ENCODE results near the gene EDN2. TPM values are rescaled to one million over a fixed set of nuclear protein-coding genes. Genes with fewer than 3 reads are reported as not detected.

The EDN2 gene
- total RNA-seq, 1 donor from 2014 or later: not detected

DNA sequence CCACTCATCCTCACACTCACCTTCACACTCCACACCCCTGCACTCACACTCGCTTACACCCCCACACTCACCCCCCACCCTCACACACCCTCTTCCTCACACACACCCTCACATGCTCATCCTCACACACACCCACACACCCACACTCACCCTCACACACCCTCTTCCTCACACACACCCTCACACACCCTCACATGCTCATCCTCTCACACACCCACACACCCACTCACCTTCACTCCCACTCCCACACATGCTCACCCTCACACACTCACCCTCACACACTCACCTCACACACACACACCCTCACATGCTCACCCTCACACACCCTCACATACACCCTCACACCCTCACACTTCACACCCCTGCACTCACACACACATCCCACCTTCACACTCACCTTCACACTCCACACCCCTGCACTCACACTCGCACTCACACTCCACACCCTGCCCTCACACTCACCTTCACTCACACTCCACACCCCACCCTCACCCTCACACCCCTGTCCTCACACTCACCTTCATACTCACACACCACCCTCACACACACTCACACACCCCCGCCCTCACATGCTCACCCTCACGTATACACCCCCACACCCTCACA lies 42.6 kb upstream of the EDN2 start:
- H3K36me3 Mint-ChIP-seq (ENCODE audit: unreplicated experiment): peaks cover 6% of the 10 kb centered on the region
- TF ChIP-seq, protein P1, sequence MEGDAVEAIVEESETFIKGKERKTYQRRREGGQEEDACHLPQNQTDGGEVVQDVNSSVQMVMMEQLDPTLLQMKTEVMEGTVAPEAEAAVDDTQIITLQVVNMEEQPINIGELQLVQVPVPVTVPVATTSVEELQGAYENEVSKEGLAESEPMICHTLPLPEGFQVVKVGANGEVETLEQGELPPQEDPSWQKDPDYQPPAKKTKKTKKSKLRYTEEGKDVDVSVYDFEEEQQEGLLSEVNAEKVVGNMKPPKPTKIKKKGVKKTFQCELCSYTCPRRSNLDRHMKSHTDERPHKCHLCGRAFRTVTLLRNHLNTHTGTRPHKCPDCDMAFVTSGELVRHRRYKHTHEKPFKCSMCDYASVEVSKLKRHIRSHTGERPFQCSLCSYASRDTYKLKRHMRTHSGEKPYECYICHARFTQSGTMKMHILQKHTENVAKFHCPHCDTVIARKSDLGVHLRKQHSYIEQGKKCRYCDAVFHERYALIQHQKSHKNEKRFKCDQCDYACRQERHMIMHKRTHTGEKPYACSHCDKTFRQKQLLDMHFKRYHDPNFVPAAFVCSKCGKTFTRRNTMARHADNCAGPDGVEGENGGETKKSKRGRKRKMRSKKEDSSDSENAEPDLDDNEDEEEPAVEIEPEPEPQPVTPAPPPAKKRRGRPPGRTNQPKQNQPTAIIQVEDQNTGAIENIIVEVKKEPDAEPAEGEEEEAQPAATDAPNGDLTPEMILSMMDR (IDR thresholded peaks at IDR 0.05; ENCODE audit: partially characterized antibody, unreplicated experiment): no peak
- no peak overlapping the region for H3K27ac Mint-ChIP-seq (ENCODE audit: unreplicated experiment)
- peaks cover 13% of the 10 kb centered on the region for H3K9me3 Mint-ChIP-seq (ENCODE audit: unreplicated experiment)
- no peak overlapping the region for H3K4me3 Mint-ChIP-seq (ENCODE audit: unreplicated experiment)
- DNase-seq: no peak
- peaks cover 15% of the 10 kb centered on the region for H3K27me3 Mint-ChIP-seq (ENCODE audit: unreplicated experiment)
- H3K4me1 Mint-ChIP-seq (ENCODE audit: low read depth, unreplicated experiment): no peaks in the 10 kb centered on the region

DNA sequence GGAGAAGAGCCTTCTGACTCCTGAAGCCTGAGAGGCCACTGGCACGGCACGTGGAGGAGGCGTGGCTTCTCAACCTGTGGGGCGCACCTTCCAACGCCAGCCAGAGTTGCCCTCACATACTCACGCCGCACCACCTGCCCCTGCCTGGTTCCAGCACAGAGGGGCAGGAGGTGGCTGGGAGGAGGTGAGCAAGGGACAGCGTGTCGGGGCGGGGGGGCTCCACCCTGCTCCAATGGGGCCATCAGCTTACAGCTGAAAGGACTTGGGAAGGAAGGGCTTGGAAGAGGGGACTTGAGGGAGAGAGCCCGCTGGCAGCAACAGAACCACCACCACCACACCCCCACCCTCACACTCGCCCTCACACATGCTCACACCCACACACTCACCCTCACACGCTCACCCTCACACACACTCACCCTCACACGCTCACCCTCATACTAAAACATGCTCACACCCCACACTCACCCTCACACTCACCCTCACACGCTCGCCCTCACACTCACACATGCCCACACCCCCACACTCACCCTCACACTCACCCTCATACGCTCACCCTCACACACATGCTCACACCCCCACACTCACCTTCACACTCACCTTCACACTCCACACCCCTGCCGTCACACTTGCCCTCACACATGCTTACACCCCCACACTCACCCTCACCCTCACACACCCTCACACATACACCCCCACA lies 41.6 kb upstream of the EDN2 start:
- Mint-ChIP-seq H3K4me3 (ENCODE audit: unreplicated experiment) (no peak overlapping the region), H3K27ac (ENCODE audit: unreplicated experiment) (no peak overlapping the region), H3K4me1 (ENCODE audit: low read depth, unreplicated experiment) (no peaks in the 10 kb centered on the region), H3K36me3 (ENCODE audit: unreplicated experiment) (peaks cover 5% of the 10 kb centered on the region), H3K9me3 (ENCODE audit: unreplicated experiment) (peaks cover 13% of the 10 kb centered on the region), H3K27me3 (ENCODE audit: unreplicated experiment) (peaks cover 9% of the 10 kb centered on the region)
- TF ChIP-seq, protein P1 (IDR thresholded peaks at IDR 0.05; ENCODE audit: partially characterized antibody, unreplicated experiment): no peak
- DNase-seq: no peak

DNA sequence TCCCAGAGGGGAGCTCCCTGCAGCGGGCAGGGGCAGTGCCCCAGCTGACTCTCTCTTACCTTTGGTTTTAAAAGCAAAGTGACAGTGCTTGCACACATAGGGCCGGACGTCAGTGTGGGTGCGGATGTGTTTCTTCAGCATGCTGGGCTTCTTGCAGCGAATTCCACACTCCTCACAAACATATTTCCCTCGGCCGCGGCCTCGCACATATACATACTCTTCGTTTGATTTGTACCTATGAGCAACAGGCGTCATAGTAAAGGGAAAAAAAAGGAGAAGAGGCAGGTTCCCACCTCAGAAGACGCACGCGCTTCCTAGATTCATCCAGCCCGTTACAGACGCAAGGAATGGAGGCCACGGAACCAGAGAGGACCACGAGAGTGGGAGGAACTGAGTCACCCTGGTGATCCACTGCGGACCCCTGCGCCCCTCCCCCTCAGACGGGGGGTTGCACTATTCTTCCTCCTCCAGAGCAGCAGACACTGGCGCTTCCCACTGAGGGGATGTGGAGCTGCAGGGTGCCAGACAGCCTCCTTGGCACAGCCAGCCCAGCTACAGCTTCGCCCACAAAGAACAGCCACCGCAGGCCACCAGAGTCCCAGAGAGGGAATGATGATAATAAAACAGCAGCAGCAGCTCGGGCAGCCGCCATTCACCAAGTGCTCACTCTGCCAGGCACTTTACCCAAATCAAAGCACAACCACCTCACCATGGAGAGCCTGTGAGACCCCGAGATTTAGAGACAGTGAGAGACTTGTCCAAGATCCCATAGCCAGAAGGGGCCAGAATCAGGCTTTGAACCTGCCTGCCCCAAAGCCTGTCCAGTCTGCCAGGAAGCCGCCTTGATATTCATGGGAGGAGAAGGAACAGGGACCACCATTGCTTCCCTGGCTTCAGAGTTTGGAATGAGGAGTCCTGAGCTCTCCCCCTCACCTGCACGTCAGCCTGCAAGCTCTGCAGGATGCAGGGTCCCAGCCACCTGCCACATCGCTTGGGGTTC lies 40.5 kb upstream of the EDN2 start:
- H3K36me3 Mint-ChIP-seq (ENCODE audit: unreplicated experiment): peaks cover 4% of the 10 kb centered on the region
- peaks cover 3% of the 10 kb centered on the region for H3K27me3 Mint-ChIP-seq (ENCODE audit: unreplicated experiment)
- H3K4me1 Mint-ChIP-seq (ENCODE audit: low read depth, unreplicated experiment): no peaks in the 10 kb centered on the region
- TF ChIP-seq, protein P1 (IDR thresholded peaks at IDR 0.05; ENCODE audit: partially characterized antibody, unreplicated experiment): no peak
- no peak overlapping the region for H3K4me3 Mint-ChIP-seq (ENCODE audit: unreplicated experiment)
- H3K9me3 Mint-ChIP-seq (ENCODE audit: unreplicated experiment): peaks cover 9% of the 10 kb centered on the region
- H3K27ac Mint-ChIP-seq (ENCODE audit: unreplicated experiment): no peak overlapping the region
- DNase-seq: no peak

DNA sequence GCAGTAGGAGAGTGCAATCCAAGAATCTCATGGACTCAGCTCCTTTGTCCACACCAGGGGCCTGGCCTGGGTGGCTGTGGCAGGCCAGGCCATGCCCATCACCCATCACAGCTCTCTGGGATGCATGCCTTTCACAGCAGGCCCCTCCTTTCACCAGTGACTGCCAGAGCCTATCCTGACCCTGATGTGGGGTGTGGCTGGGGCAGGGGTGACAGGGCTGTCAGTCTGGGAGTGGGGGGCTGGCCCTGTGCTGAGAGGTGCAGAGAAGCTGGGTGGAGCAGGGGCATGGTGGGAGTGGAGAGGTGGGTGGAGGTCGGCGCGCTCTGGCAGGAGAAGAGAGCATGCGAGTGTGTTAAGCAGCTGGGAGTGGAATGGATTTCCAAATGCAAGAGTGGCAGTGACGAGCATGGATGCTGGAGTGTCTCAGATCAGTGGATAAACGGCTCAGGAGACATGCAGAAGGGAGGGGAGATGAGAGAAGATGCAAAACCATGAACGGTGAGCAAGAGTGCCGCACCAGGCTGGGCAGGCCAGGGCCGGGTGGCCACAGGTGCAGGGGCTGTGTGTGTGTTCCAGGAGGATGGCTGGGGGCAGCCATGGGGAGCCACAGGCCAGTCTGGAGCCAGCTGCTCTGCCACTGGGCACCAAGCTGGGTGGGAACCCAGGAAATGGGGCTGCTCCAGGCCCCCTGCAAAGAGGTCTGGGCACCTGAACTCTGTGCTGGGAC lies 39.6 kb upstream of the EDN2 start:
- TF ChIP-seq, protein P1 (IDR thresholded peaks at IDR 0.05; ENCODE audit: partially characterized antibody, unreplicated experiment): no peak
- no peak overlapping the region for H3K27ac Mint-ChIP-seq (ENCODE audit: unreplicated experiment)
- H3K9me3 Mint-ChIP-seq (ENCODE audit: unreplicated experiment): peaks cover 13% of the 10 kb centered on the region
- DNase-seq: no peak
- peaks cover 6% of the 10 kb centered on the region for H3K27me3 Mint-ChIP-seq (ENCODE audit: unreplicated experiment)
- no peak overlapping the region for H3K4me3 Mint-ChIP-seq (ENCODE audit: unreplicated experiment)
- peaks cover 7% of the 10 kb centered on the region for H3K36me3 Mint-ChIP-seq (ENCODE audit: unreplicated experiment)
- H3K4me1 Mint-ChIP-seq (ENCODE audit: low read depth, unreplicated experiment): no peaks in the 10 kb centered on the region
